ENCODE results near the gene PHKB.

PHKB gene

DNA sequence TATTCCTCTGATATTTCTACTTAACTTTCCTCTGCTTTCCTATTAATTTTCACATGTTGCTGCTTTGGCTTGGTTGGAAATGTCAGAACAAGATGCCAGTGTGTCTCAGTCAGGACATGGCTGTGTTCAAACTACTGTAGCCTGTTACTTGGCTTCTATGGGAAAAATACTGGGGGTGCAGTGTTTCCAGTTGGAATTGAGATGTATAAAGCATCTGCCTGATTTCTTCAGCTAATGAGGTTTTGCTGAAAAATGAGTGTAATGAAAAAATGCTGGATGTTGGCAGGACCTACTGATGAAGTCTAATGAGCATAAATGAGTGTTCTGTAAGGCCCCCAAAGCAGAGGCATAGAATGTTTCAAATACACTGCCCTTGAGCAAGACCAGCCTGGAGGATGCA, 166.6 kb downstream of the PHKB start:
- TF ChIP-seq, protein P1, sequence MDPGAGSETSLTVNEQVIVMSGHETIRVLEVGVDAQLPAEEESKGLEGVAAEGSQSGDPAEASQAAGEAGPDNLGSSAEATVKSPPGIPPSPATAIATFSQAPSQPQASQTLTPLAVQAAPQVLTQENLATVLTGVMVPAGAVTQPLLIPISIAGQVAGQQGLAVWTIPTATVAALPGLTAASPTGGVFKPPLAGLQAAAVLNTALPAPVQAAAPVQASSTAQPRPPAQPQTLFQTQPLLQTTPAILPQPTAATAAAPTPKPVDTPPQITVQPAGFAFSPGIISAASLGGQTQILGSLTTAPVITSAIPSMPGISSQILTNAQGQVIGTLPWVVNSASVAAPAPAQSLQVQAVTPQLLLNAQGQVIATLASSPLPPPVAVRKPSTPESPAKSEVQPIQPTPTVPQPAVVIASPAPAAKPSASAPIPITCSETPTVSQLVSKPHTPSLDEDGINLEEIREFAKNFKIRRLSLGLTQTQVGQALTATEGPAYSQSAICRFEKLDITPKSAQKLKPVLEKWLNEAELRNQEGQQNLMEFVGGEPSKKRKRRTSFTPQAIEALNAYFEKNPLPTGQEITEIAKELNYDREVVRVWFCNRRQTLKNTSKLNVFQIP (CRISPR knock-in tag; IDR thresholded peaks at IDR 0.05; ENCODE audit: borderline replicate concordance, low read depth): no peak
- no peak for TF ChIP-seq GLIS3 (CRISPR knock-in tag; IDR thresholded peaks at IDR 0.05)
- no peak for ATAC-seq

DNA sequence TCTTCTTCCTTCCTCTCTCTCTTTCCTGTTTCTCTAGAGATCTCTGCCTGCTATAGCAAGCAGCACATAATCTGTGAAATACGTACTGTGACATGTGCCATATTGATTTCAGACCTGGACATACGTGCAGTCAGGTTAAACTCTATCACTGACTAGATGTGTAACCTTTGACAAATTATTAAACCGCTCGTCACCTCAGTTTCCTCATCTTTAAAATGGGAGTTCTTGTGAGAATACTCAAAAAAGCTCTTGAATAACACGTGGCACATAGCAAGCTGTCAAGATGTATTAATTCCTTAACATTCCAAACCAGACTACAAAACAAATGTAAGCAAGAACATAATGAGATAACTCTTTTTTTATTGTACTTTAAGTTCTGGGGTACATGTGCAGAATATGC, 170.0 kb downstream of the PHKB start:
- TF ChIP-seq, protein P2, sequence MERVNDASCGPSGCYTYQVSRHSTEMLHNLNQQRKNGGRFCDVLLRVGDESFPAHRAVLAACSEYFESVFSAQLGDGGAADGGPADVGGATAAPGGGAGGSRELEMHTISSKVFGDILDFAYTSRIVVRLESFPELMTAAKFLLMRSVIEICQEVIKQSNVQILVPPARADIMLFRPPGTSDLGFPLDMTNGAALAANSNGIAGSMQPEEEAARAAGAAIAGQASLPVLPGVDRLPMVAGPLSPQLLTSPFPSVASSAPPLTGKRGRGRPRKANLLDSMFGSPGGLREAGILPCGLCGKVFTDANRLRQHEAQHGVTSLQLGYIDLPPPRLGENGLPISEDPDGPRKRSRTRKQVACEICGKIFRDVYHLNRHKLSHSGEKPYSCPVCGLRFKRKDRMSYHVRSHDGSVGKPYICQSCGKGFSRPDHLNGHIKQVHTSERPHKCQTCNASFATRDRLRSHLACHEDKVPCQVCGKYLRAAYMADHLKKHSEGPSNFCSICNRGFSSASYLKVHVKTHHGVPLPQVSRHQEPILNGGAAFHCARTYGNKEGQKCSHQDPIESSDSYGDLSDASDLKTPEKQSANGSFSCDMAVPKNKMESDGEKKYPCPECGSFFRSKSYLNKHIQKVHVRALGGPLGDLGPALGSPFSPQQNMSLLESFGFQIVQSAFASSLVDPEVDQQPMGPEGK (CRISPR knock-in tag; IDR thresholded peaks at IDR 0.05; ENCODE audit: borderline replicate concordance): no peak
- no peak for TF ChIP-seq ZFP30 (CRISPR knock-in tag; IDR thresholded peaks at IDR 0.05)
- TF ChIP-seq ISL1 (CRISPR knock-in tag; IDR thresholded peaks at IDR 0.05): no peak
- TF ChIP-seq ZNF70 (CRISPR knock-in tag; IDR thresholded peaks at IDR 0.05): no peak
- TF ChIP-seq TOX (CRISPR knock-in tag; IDR thresholded peaks at IDR 0.05; ENCODE audit: borderline replicate concordance): no peak
- no peak for ATAC-seq

DNA sequence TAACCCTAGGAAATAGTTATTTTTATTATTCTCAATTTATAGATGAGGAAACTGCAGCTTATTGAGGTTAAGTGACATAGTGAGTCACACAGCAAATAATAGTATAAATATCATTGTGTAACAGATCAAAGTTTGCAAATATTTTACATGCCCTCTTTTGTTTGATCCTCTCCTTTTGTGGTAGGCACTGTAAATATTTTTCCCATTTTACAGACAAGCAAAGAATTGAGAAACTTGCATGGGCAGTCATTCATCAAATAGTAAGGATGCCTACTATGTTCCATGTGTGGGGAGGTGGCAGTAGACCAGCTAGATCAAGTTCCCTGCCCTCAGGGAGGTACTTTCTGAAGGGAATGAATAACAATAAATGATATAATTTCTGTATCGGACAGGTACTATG, 173.0 kb downstream of the PHKB start:
- no peak for ATAC-seq
- TF ChIP-seq, protein P1 (CRISPR knock-in tag; IDR thresholded peaks at IDR 0.05; ENCODE audit: borderline replicate concordance, low read depth): no peak
- TF ChIP-seq CSDC2 (CRISPR knock-in tag; IDR thresholded peaks at IDR 0.05): no peak
- TF ChIP-seq BACH2 (CRISPR knock-in tag; IDR thresholded peaks at IDR 0.05; ENCODE audit: borderline replicate concordance): no peak
- TF ChIP-seq TCF4 (CRISPR knock-in tag; IDR thresholded peaks at IDR 0.05; ENCODE audit: borderline replicate concordance): no peak
- no peak for TF ChIP-seq ISL1 (CRISPR knock-in tag; IDR thresholded peaks at IDR 0.05)
- TF ChIP-seq, protein P3, sequence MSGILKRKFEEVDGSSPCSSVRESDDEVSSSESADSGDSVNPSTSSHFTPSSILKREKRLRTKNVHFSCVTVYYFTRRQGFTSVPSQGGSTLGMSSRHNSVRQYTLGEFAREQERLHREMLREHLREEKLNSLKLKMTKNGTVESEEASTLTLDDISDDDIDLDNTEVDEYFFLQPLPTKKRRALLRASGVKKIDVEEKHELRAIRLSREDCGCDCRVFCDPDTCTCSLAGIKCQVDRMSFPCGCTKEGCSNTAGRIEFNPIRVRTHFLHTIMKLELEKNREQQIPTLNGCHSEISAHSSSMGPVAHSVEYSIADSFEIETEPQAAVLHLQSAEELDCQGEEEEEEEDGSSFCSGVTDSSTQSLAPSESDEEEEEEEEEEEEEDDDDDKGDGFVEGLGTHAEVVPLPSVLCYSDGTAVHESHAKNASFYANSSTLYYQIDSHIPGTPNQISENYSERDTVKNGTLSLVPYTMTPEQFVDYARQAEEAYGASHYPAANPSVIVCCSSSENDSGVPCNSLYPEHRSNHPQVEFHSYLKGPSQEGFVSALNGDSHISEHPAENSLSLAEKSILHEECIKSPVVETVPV (CRISPR knock-in tag; IDR thresholded peaks at IDR 0.05): no peak
- no peak for TF ChIP-seq ZFP30 (CRISPR knock-in tag; IDR thresholded peaks at IDR 0.05)
- TF ChIP-seq SNAI2 (CRISPR knock-in tag; IDR thresholded peaks at IDR 0.05): no peak

DNA sequence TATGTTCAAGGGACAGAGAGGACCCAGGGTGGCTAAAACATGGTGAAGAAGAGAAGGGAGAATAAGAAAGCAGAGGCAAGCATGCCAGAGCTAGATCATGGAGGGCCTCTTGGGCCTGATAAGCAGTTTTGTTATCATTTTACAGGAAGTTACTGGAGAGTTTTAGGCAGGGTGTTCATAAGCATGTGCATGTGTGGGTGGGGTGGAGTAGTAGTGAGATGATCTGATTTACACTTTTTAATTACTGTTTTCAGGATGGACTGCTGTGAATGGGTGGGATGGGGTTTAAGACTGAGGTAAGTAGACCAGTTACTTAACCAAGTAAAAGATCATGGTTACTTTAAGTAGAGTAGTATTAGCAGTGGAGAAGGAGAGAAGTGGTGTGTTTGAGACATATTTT, 173.6 kb downstream of the PHKB start:
- no peak for TF ChIP-seq PPARA (CRISPR knock-in tag; IDR thresholded peaks at IDR 0.05; ENCODE audit: borderline replicate concordance)
- TF ChIP-seq, protein P1 (CRISPR knock-in tag; IDR thresholded peaks at IDR 0.05; ENCODE audit: borderline replicate concordance, low read depth): no peak
- TF ChIP-seq ISL1 (CRISPR knock-in tag; IDR thresholded peaks at IDR 0.05): no peak
- TF ChIP-seq ZFP30 (CRISPR knock-in tag; IDR thresholded peaks at IDR 0.05): no peak
- TF ChIP-seq RARB (CRISPR knock-in tag; IDR thresholded peaks at IDR 0.05): no peak
- TF ChIP-seq, protein P2 (CRISPR knock-in tag; IDR thresholded peaks at IDR 0.05; ENCODE audit: borderline replicate concordance): no peak
- no peak for TF ChIP-seq TOX (CRISPR knock-in tag; IDR thresholded peaks at IDR 0.05; ENCODE audit: borderline replicate concordance)
- TF ChIP-seq, protein P4, sequence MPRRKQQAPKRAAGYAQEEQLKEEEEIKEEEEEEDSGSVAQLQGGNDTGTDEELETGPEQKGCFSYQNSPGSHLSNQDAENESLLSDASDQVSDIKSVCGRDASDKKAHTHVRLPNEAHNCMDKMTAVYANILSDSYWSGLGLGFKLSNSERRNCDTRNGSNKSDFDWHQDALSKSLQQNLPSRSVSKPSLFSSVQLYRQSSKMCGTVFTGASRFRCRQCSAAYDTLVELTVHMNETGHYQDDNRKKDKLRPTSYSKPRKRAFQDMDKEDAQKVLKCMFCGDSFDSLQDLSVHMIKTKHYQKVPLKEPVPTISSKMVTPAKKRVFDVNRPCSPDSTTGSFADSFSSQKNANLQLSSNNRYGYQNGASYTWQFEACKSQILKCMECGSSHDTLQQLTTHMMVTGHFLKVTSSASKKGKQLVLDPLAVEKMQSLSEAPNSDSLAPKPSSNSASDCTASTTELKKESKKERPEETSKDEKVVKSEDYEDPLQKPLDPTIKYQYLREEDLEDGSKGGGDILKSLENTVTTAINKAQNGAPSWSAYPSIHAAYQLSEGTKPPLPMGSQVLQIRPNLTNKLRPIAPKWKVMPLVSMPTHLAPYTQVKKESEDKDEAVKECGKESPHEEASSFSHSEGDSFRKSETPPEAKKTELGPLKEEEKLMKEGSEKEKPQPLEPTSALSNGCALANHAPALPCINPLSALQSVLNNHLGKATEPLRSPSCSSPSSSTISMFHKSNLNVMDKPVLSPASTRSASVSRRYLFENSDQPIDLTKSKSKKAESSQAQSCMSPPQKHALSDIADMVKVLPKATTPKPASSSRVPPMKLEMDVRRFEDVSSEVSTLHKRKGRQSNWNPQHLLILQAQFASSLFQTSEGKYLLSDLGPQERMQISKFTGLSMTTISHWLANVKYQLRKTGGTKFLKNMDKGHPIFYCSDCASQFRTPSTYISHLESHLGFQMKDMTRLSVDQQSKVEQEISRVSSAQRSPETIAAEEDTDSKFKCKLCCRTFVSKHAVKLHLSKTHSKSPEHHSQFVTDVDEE (CRISPR knock-in tag; IDR thresholded peaks at IDR 0.05): no peak
- no peak for TF ChIP-seq SNAI2 (CRISPR knock-in tag; IDR thresholded peaks at IDR 0.05)
- TF ChIP-seq BACH2 (CRISPR knock-in tag; IDR thresholded peaks at IDR 0.05; ENCODE audit: borderline replicate concordance): no peak
- TF ChIP-seq ZNF70 (CRISPR knock-in tag; IDR thresholded peaks at IDR 0.05): no peak
- no peak for TF ChIP-seq CSDC2 (CRISPR knock-in tag; IDR thresholded peaks at IDR 0.05)
- TF ChIP-seq, protein P3 (CRISPR knock-in tag; IDR thresholded peaks at IDR 0.05): no peak
- ATAC-seq: no peak

Measured in SK-N-SH treated with all-trans-retinoic acid at 6 μM for 48 hours (cell line).